PC-9 (cell line): ENCODE results near the gene SASH1.

Source experiments
- CTCF ChIP-seq: fragments of 200-600 bp; sonication (generic); conservative IDR thresholded peaks from 2 replicates; pipeline ENCODE4 v1.6.1; 2017; ENCODE audit warnings: mixed run types, antibody characterized with exemption, mild to moderate bottlenecking, moderate library complexity
- EZH2 ChIP-seq: fragments of 200-600 bp; sonication (generic); IDR thresholded peaks from 2 replicates; pipeline ENCODE4 v1.8.0; 2017; ENCODE audit warnings: antibody characterized with exemption, low read depth

GRCh38 chr6:148502773-148503135 is 160.1 kb downstream of the SASH1 start:
- no peak for TF ChIP-seq CTCF
- no peak for TF ChIP-seq EZH2
